HepG2 (cell line): ENCODE measurements around the gene MICB. TPM values are rescaled to one million over a fixed set of nuclear protein-coding genes. Genes with fewer than 3 reads are reported as not detected.

ENCODE experiments used
- ATAC-seq: fragments of 200-7000 bp; cut with Tn5 transposase; 3 replicates; pipeline ENCODE4 v1.9.1; 2020; ENCODE audit warnings: mild to moderate bottlenecking, moderate library complexity
- BruUV-seq: library from RNA; stranded (reverse); fragments of 400-500 nt; replicated peaks from 2 replicates; lab custom pipeline; 2021; lab: Mats Ljungman, UMichigan
- CTCF ChIA-PET: fragments of 300-600 bp; formaldehyde crosslinking; extraction: SDS; loops from one replicate; lab custom pipeline; 2021; ENCODE audit warnings: low total read pairs, inconsistent platforms, low intra/inter-chr PET ratio; lab: Yijun Ruan, JAX
- POLR2A ChIA-PET: fragments of 350-600 bp; sonication (Branson Sonifier 250); formaldehyde crosslinking; loops from one replicate; lab custom pipeline; 2020; ENCODE audit warnings: antibody characterized with exemption, inconsistent platforms; lab: Yijun Ruan, JAX
- DNase-seq: peaks from one replicate; pipeline ENCODE4 v3.0.0-alpha.2; 2015; ENCODE audit warnings: low spot score
- FAIRE-seq: peaks from 3 replicates; lab custom pipeline; 2011; peaks lifted over from hg19 to GRCh38; lab: Jason Lieb, UNC
- H2AFZ ChIP-seq: one replicate; pipeline ENCODE4 v1.6.1; 2011; ENCODE audit warnings: low read length, inconsistent platforms
- H3K27ac ChIP-seq: fragments of 300-600 bp; 3 replicates; pipeline ENCODE4 v1.8.0; 2011; ENCODE audit warnings: mixed run types, mild to moderate bottlenecking, mixed read lengths, low read length, inconsistent platforms; ENCODE audit not compliant: insufficient read depth; ENCODE audit errors: extremely low read length
- H3K27me3 ChIP-seq, 2 experiments: fragments of 200-600 bp in 1 of 2; 2 replicates in 1 of 2; 3 replicates in 1 of 2; pipeline versions ENCODE4 v1.6.0 to v1.8.0; 2011; ENCODE audit warnings: low read length in 2 of 2, mild to moderate bottlenecking in 2 of 2, moderate library complexity in 2 of 2, inconsistent platforms in 1 of 2; ENCODE audit not compliant: insufficient read depth in 2 of 2, control insufficient read depth in 1 of 2
- H3K36me3 ChIP-seq, 2 experiments: fragments of 200-600 bp in 1 of 2; replicated peaks in 1 of 2; 2 replicates in 1 of 2; 3 replicates in 1 of 2; pipeline versions ENCODE4 v1.5.1 to v1.8.0; 2011; ENCODE audit warnings: low read length in 2 of 2, inconsistent platforms in 1 of 2; ENCODE audit not compliant: insufficient read depth in 2 of 2, control insufficient read depth in 1 of 2
- H3K4me1 ChIP-seq: 2 replicates; pipeline ENCODE4 v1.5.1; 2012; ENCODE audit warnings: low read length, inconsistent platforms; ENCODE audit not compliant: insufficient read depth
- H3K4me2 ChIP-seq: 2 replicates; pipeline ENCODE4 v1.6.0; 2011; ENCODE audit warnings: low read depth, low read length, inconsistent platforms
- H3K4me3 ChIP-seq, 3 experiments: fragments of 200-600 bp in 1 of 3; sonication (generic), shearing (Covaris generic) in 1 of 3; replicated peaks in 1 of 3; 2 replicates each; pipeline ENCODE4 v1.5.1; 2011 to 2016; ENCODE audit warnings: low read length in 3 of 3, inconsistent platforms in 2 of 3, low read depth in 2 of 3, mild to moderate bottlenecking in 2 of 3, control low read depth in 1 of 3, mixed read lengths in 1 of 3; ENCODE audit not compliant: insufficient read depth in 1 of 3
- H3K79me2 ChIP-seq: one replicate; pipeline ENCODE4 v1.6.1; 2011; ENCODE audit warnings: low read length, inconsistent platforms; ENCODE audit not compliant: insufficient read depth
- H3K9ac ChIP-seq: 2 replicates; pipeline ENCODE4 v1.6.0; 2011; ENCODE audit warnings: mild to moderate bottlenecking, low read depth, low read length, inconsistent platforms; ENCODE audit not compliant: insufficient read depth
- H3K9me3 ChIP-seq: 2 replicates; pipeline ENCODE4 v1.5.1; 2012; ENCODE audit warnings: mild to moderate bottlenecking, low read length
- H4K20me1 ChIP-seq: 2 replicates; pipeline ENCODE4 v1.6.0; 2011; ENCODE audit warnings: inconsistent platforms, mild to moderate bottlenecking, low read length, moderate library complexity; ENCODE audit not compliant: insufficient read depth
- CEBPB ChIP-seq: IDR thresholded peaks from 2 replicates; pipeline ENCODE4 v1.6.1; 2011; ENCODE audit warnings: low read depth, low read length, improper control_type of control experiment, borderline replicate concordance
- CENPBD1 ChIP-seq: sonication (generic); formaldehyde crosslinking; IDR thresholded peaks from 2 replicates; pipeline ENCODE4 v1.8.0; 2022; ENCODE audit warnings: missing genetic modification reagents, low read depth, mild to moderate bottlenecking, borderline replicate concordance
- FUBP1 ChIP-seq: sonication (generic); formaldehyde crosslinking; IDR thresholded peaks from 2 replicates; pipeline ENCODE4 v1.5.1; 2020; ENCODE audit warnings: missing genetic modification reagents, mild to moderate bottlenecking, borderline replicate concordance
- NFIB ChIP-seq: sonication (generic); formaldehyde crosslinking; IDR thresholded peaks from 2 replicates; pipeline ENCODE4 v1.9.0; 2021; ENCODE audit warnings: missing genetic modification reagents, mild to moderate bottlenecking, borderline replicate concordance
- PAF1 ChIP-seq: IDR thresholded peaks from 2 replicates; pipeline ENCODE4 v1.6.1; 2016; ENCODE audit warnings: missing genetic modification reagents, missing compliant biosample characterization
- ZNF772 ChIP-seq: sonication (generic); formaldehyde crosslinking; IDR thresholded peaks from 2 replicates; pipeline ENCODE4 v1.5.0; 2020; ENCODE audit warnings: mild to moderate bottlenecking, missing genetic modification reagents
- WGBS: methylation state at CpG from one replicate; pipeline ENCODE4 v1.1.6; 2017; ENCODE audit warnings: low lambda C conversion rate; 5-methylcytosine and 5-hydroxymethylcytosine counted together
- in situ Hi-C: cut with HindIII; loops from 2 replicates; pipeline ENCODE4 v1.10.0; 2017; ENCODE audit warnings: low pct_unique_long_range_greater_than_20kb; ENCODE audit not compliant: extremely low pct_ligation_motif_present
- intact Hi-C: fragments of 100-400 bp; cut with micrococcal nuclease; formaldehyde crosslinking; loops from one replicate; pipeline ENCODE4 v1.10.0; 2022; ENCODE audit not compliant: unreplicated experiment
- polyA plus RNA-seq, 8 experiments: library from polyadenylated mRNA; depleted of rRNA in 3 of 8; stranded (reverse) in 7 of 8; unstranded in 1 of 8; fragments of >200 nt; fragmentation: Illumina TruSeq in 4 of 8; extraction: Trizol in 4 of 8; gene quantifications; 2 replicates each; pipeline versions ENCODE4 v1.2.1 to v1.2.3, GENCODE V29; 2011 to 2016; ENCODE audit warnings: low read depth in 4 of 8, missing spikeins in 1 of 8, mixed read lengths in 1 of 8; ENCODE audit not compliant: insufficient read depth in 1 of 8
- total RNA-seq, 5 experiments: library from RNA; depleted of rRNA; stranded (reverse); fragments of >200 nt; fragmentation: Illumina TruSeq; extraction: Trizol; gene quantifications; 2 replicates each; pipeline ENCODE4 v1.2.3, GENCODE V29; 2016; ENCODE audit warnings: low read depth in 1 of 5

The MICB gene
- total and polyA plus RNA-seq, 2 of the 13 experiments (the other 11 are each of a cell fraction or from before 2014, with no cell fraction given), result 12.5 to 12.8 TPM

GRCh38 chr6:31480574-31480973 lies 17.4 kb upstream of the MICB start:
- no TSS peak for BruUV-seq
- intact Hi-C loops, result no loop called here
- no peaks in the 10 kb centered on the region for H3K36me3 ChIP-seq
- ChIA-PET CTCF (no interaction called here), POLR2A (interaction anchor here (2.0 kb wide), 1 partner anchor 18 kb away, joined by 8 read pairs; no protein-coding TSS in a partner anchor)
- no peak overlapping the region for H3K4me3 ChIP-seq
- no peak for ATAC-seq
- H3K4me2 ChIP-seq, result no peak overlapping the region
- no peaks in the 10 kb centered on the region for H3K79me2 ChIP-seq
- no peak overlapping the region for H2AFZ ChIP-seq
- in situ Hi-C loops, result no loop called here
- 34% methylated on average over 11 of the region's 11 CpGs for WGBS
- no peak for DNase-seq
- H3K27me3 ChIP-seq, result peaks cover 5 to 44% of the 10 kb centered on the region in 2 experiments; a peak in 4 of 5 replicates
- H3K9ac ChIP-seq, result no peak overlapping the region
- H4K20me1 ChIP-seq, result no peaks in the 10 kb centered on the region
- H3K4me1 ChIP-seq, result peaks cover 13% of the 10 kb centered on the region
- TF ChIP-seq NFIB (CRISPR knock-in tag), result 0 out of 2 replicates have a peak, but pooled peaks have one; percentile 71
- TF ChIP-seq CENPBD1 (CRISPR knock-in tag), result no peak
- FAIRE-seq, result no peak
- no peak overlapping the region for H3K27ac ChIP-seq
- no peaks in the 10 kb centered on the region for H3K9me3 ChIP-seq

- no peaks in the 10 kb centered on the region for H4K20me1 ChIP-seq
- no peak for DNase-seq
- intact Hi-C loops (no loop called here), in situ Hi-C loops (no loop called here)
- no peaks in the 10 kb centered on the region for H3K9me3 ChIP-seq
- H3K4me2 ChIP-seq, result no peak overlapping the region
- H3K9ac ChIP-seq, result no peak overlapping the region
- H3K36me3 ChIP-seq, result no peaks in the 10 kb centered on the region
- no peak overlapping the region for H3K27ac ChIP-seq
- no peaks in the 10 kb centered on the region for H3K79me2 ChIP-seq
- TF ChIP-seq ZNF772, result no peak
- no peak for TF ChIP-seq PAF1 (CRISPR knock-in tag)
- TF ChIP-seq FUBP1, result no peak
- TF ChIP-seq CEBPB, result peak; percentile 53; the same call in 1 of the 2 replicates
- ChIA-PET POLR2A (no interaction called here), CTCF (no interaction called here)
- H2AFZ ChIP-seq, result no peak overlapping the region
- FAIRE-seq, result no peak
- H3K4me3 ChIP-seq, result no peak overlapping the region
- no peak for ATAC-seq
- peaks cover 13% of the 10 kb centered on the region for H3K4me1 ChIP-seq
- peaks cover 5 to 31% of the 10 kb centered on the region in 2 experiments; a peak in 3 of 5 replicates for H3K27me3 ChIP-seq
- no TSS peak for BruUV-seq
- WGBS, result 4% methylated on average over 2 of the region's 2 CpGs
Observed at GRCh38 chr6:31483392-31483791, 14.6 kb upstream of the MICB start.
